GM18519 (cell line): ENCODE results near the gene SUMO2.
"Not testable (repeated sequence)": the region's sequence is repeated elsewhere in the genome, so short reads cannot be mapped to it uniquely, and the experiment has no call there.

Experiments used
- ATAC-seq: cut with Tn5 transposase; IDR thresholded peaks from one replicate; pipeline ENCODE4 v1.9.1; 2021; ENCODE audit warnings: mild to moderate bottlenecking, moderate library complexity; ENCODE audit not compliant: unreplicated experiment, low FRiP score

Gene SUMO2

GRCh38 chr17:75127936-75128335 is 54.8 kb downstream of the SUMO2 start:
- not testable (repeated sequence) for ATAC-seq

- ATAC-seq: no peak
Observed at GRCh38 chr17:75126954-75127353, 55.8 kb downstream of the SUMO2 start.

- no peak for ATAC-seq
Observed at GRCh38 chr17:75125984-75126383, 56.8 kb downstream of the SUMO2 start.

- ATAC-seq: no peak
Observed at GRCh38 chr17:75124819-75125162, 58.0 kb downstream of the SUMO2 start.

GRCh38 chr17:75124041-75124818 is 58.5 kb downstream of the SUMO2 start:
- no peak for ATAC-seq

GRCh38 chr17:75118307-75118706 is 64.5 kb downstream of the SUMO2 start:
- no peak for ATAC-seq

- no peak for ATAC-seq
Observed at GRCh38 chr17:75116737-75117136, 66.0 kb downstream of the SUMO2 start.
